GM12878 (cell line): ENCODE results near the gene GRK5. TPM values are rescaled to one million over a fixed set of nuclear protein-coding genes. Genes with fewer than 3 reads are reported as not detected.

Experiments used
- ATAC-seq: fragments of 200-7000 bp; cut with Tn5 transposase; 3 replicates; pipeline ENCODE4 v1.9.1; 2020; ENCODE audit warnings: mild to moderate bottlenecking, moderate library complexity
- BruUV-seq: library from RNA; stranded (reverse); fragments of 400-500 nt; replicated peaks from 2 replicates; lab custom pipeline; 2021; lab: Mats Ljungman, UMichigan
- CTCF ChIA-PET: fragments of 300-600 bp; sonication (Branson Sonifier 250); formaldehyde crosslinking; extraction: SDS; loops from one replicate; lab custom pipeline; 2021; ENCODE audit warnings: inconsistent platforms; lab: Yijun Ruan, JAX
- POLR2A ChIA-PET: fragments of 350-600 bp; formaldehyde crosslinking; extraction: SDS; loops from one replicate; lab custom pipeline; 2021; ENCODE audit warnings: inconsistent platforms; lab: Charles Lee
- RAD21 ChIA-PET: fragments of 300-600 bp; sonication (Branson Sonifier 250); formaldehyde crosslinking; loops from one replicate; lab custom pipeline; 2023; ENCODE audit warnings: antibody characterized with exemption; ENCODE audit not compliant: unreplicated experiment; lab: Charles Lee
- SMC1A ChIA-PET: fragments of 300-600 bp; sonication (Branson Sonifier 250); formaldehyde crosslinking; loops from one replicate; lab custom pipeline; 2023; ENCODE audit not compliant: unreplicated experiment, uncharacterized antibody; lab: Charles Lee
- DNase-seq: peaks from one replicate; pipeline ENCODE4 v3.0.0-alpha.2; 2011; ENCODE audit warnings: low read depth, low spot score
- FAIRE-seq: peaks from 3 replicates; lab custom pipeline; 2011; peaks lifted over from hg19 to GRCh38; lab: Jason Lieb, UNC
- H2AFZ ChIP-seq: 2 replicates; pipeline ENCODE4 v1.6.0; 2011; ENCODE audit warnings: low read depth, low read length, control low read depth; ENCODE audit not compliant: control insufficient read depth
- H3K27ac ChIP-seq: 2 replicates; pipeline ENCODE4 v1.5.1; 2011; ENCODE audit warnings: control low read depth; ENCODE audit not compliant: control insufficient read depth, insufficient read depth
- H3K27me3 ChIP-seq, 2 experiments: replicated peaks in 1 of 2; 2 replicates each; pipeline versions ENCODE4 v1.6.0 to v1.6.1; 2011; ENCODE audit warnings: low read length in 1 of 2; ENCODE audit not compliant: control insufficient read depth in 2 of 2, insufficient read depth in 2 of 2
- H3K36me3 ChIP-seq, 2 experiments: 2 replicates each; pipeline ENCODE4 v1.5.1; 2011; ENCODE audit warnings: low read length in 1 of 2; ENCODE audit not compliant: control insufficient read depth in 2 of 2, insufficient read depth in 2 of 2
- H3K4me1 ChIP-seq: 2 replicates; pipeline ENCODE4 v1.6.1; 2011; ENCODE audit warnings: mild to moderate bottlenecking, low read length, moderate library complexity, mixed read lengths; ENCODE audit not compliant: control insufficient read depth, insufficient read depth
- H3K4me2 ChIP-seq: 2 replicates; pipeline ENCODE4 v1.6.0; 2011; ENCODE audit warnings: control low read depth; ENCODE audit not compliant: control insufficient read depth, insufficient read depth
- H3K4me3 ChIP-seq: fragments of 200-600 bp; sonication (generic); 2 replicates; pipeline ENCODE4 v1.5.1; 2016
- H3K79me2 ChIP-seq: 2 replicates; pipeline ENCODE4 v1.6.0; 2011; ENCODE audit warnings: low read length; ENCODE audit not compliant: control insufficient read depth, insufficient read depth
- H3K9ac ChIP-seq: 2 replicates; pipeline ENCODE4 v1.8.0; 2011; ENCODE audit warnings: low read length, control low read depth, mixed read lengths; ENCODE audit not compliant: control insufficient read depth, insufficient read depth
- H3K9me3 ChIP-seq: replicated peaks from 3 replicates; pipeline ENCODE4 v1.5.1; 2011; ENCODE audit warnings: mild to moderate bottlenecking, low read length; ENCODE audit not compliant: control insufficient read depth, insufficient read depth
- H4K20me1 ChIP-seq: 2 replicates; pipeline ENCODE4 v1.6.0; 2011; ENCODE audit not compliant: control insufficient read depth, insufficient read depth
- E2F8 ChIP-seq: fragments of 450-650 bp; IDR thresholded peaks from 2 replicates; pipeline ENCODE4 v1.6.1; 2018; ENCODE audit warnings: mild to moderate bottlenecking, low read depth, moderate library complexity; ENCODE audit not compliant: partially characterized antibody
- KAT2A ChIP-seq: conservative IDR thresholded peaks from 2 replicates; pipeline ENCODE4 v1.6.1; 2011; ENCODE audit warnings: low read depth, low read length; ENCODE audit not compliant: control insufficient read depth
- PRDM15 ChIP-seq: fragments of 450-650 bp; formaldehyde crosslinking; IDR thresholded peaks from 2 replicates; pipeline ENCODE4 v1.4.0; 2020; ENCODE audit warnings: mild to moderate bottlenecking, moderate library complexity
- RAD21 ChIP-seq: IDR thresholded peaks from 2 replicates; pipeline ENCODE4 v1.6.1; 2011; ENCODE audit warnings: mild to moderate bottlenecking, low read depth, low read length, moderate library complexity; ENCODE audit not compliant: insufficient read depth
- RFX5 ChIP-seq: IDR thresholded peaks from 2 replicates; pipeline ENCODE4 v1.6.1; 2011; ENCODE audit warnings: low read depth, low read length, improper control_type of control experiment
- SMAD1 ChIP-seq: fragments of 450-650 bp; IDR thresholded peaks from 2 replicates; pipeline ENCODE4 v1.6.1; 2018; ENCODE audit warnings: mild to moderate bottlenecking, low read depth; ENCODE audit not compliant: partially characterized antibody
- ZBED1 ChIP-seq: IDR thresholded peaks from 2 replicates; pipeline ENCODE4 v1.6.1; 2016; ENCODE audit warnings: borderline replicate concordance
- ZNF217 ChIP-seq: fragments of 450-650 bp; IDR thresholded peaks from 2 replicates; pipeline ENCODE4 v1.6.1; 2017; ENCODE audit warnings: antibody characterized with exemption, mild to moderate bottlenecking
- ZNF384 ChIP-seq: IDR thresholded peaks from 2 replicates; pipeline ENCODE4 v1.6.1; 2012; ENCODE audit warnings: low read depth, mild to moderate bottlenecking, low read length, improper control_type of control experiment, borderline replicate concordance
- WGBS: methylation state at CpG from one replicate; pipeline ENCODE4 v1.1.6; 2016; ENCODE audit warnings: low lambda C conversion rate; ENCODE audit not compliant: insufficient replicate concordance, insufficient coverage; ENCODE audit errors: missing lambda C conversion rate; 5-methylcytosine and 5-hydroxymethylcytosine counted together
- in situ Hi-C: fragments of 300-500 bp; cut with MboI; formaldehyde crosslinking; loops from 9 replicates; pipeline ENCODE4 v1.14.3; 2018; ENCODE audit warnings: mixed read lengths
- intact Hi-C: fragments of 100-400 bp; cut with micrococcal nuclease; formaldehyde crosslinking; loops from one replicate; pipeline ENCODE4 v1.14.2; 2022; ENCODE audit not compliant: unreplicated experiment
- polyA plus RNA-seq, 11 experiments: library from polyadenylated mRNA; depleted of rRNA in 4 of 11; unstranded in 6 of 11; stranded (reverse) in 5 of 11; fragments of >200 nt; fragmentation: Nextera tagmentation in 4 of 11; fragmentation: Illumina TruSeq in 1 of 11; extraction: Ambion mirVana in 4 of 11; extraction: Trizol in 1 of 11; gene quantifications; 1 replicate in 1 of 11; 2 replicates in 10 of 11; pipeline versions ENCODE4 v1.2.1 to v1.2.3, GENCODE V29; 2011 to 2016; ENCODE audit warnings: inconsistent platforms in 2 of 11, missing spikeins in 2 of 11, low read depth in 1 of 11
- total RNA-seq, 4 experiments: library from RNA; depleted of rRNA in 3 of 4; stranded (reverse); fragments of >200 nt in 3 of 4; fragmentation: Illumina TruSeq in 1 of 4; extraction: Trizol in 1 of 4; gene quantifications; 2 replicates each; pipeline versions ENCODE4 v1.2.1 to v1.2.3, GENCODE V29; 2013 to 2021
- TF ChIP-seq, protein P1 (sequence below): fragments of 450-650 bp; IDR thresholded peaks from 2 replicates; pipeline ENCODE4 v1.6.1; 2017; ENCODE audit warnings: mild to moderate bottlenecking, moderate library complexity

Gene GRK5
- total and polyA plus RNA-seq, 10 of the 15 experiments (the other 5 are each of a cell fraction or from before 2014, with no cell fraction given) = 0.11 to 22.1 (median 10.0) TPM

DNA sequence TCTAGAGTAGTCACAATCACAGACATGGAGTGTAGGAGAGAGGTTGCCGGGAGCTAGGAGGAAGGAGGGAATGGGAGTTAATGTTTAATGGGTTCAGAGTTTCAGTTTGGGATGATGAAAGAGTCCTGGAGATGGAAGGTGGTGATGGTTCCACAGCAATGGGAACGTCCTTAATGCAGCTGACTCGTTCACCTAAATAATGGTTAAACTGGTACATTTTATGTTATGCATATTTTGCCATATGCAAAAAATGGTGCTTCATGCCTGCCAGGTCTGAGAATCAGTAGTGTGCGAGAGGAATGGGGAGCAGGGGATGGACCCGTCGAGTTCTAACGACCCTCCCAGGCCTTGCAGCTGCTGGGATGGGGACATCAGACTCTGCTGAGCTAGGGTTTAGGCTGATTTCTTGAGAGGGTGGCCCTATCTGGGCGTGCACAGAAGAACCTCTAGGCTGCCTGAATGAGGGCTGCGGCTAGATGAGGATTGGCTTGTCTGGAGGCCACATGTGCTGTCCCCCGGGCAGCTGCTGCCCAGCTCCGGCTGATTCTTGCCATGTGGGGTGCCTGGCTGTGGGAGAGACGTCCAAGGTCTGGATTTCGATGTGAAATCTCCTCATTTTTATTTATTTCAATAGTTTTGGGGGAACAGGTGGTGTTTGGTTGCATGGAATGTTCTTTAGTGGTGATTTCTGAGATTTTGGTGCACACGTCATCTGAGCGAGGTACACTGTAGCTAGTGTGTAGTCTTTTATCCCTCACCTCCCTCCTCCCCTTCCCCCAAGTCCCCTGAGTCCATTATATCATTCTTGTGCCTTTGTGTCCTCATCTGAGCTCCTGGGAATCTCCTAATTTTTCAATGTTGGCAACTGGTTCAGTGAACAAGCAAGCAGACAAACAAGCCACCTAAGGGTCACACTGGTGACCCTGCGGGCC, 116.0 kb downstream of the GRK5 start:
- Histone ChIP-seq H3K9me3 (no peaks in the 10 kb centered on the region), H3K4me2 (no peak overlapping the region), H3K79me2 (peaks cover 4% of the 10 kb centered on the region; the same call in 1 of the 2 replicates), H3K27me3 (no peaks in the 10 kb centered on the region), H3K27ac (no peak overlapping the region), H3K4me3 (no peak overlapping the region), H2AFZ (no peak overlapping the region), H3K36me3 (peaks cover 7 to 14% of the 10 kb centered on the region in 2 experiments; a peak in 3 of 4 replicates), H3K4me1 (peaks cover 4% of the 10 kb centered on the region), H3K9ac (no peak overlapping the region), H4K20me1 (peaks cover 3% of the 10 kb centered on the region; the same call in 1 of the 2 replicates)
- no peak for FAIRE-seq
- no peak for DNase-seq
- CTCF ChIA-PET = interaction anchor here (1.3 kb wide), 1 partner anchor 114 kb away, joined by 4 read pairs; no protein-coding TSS in a partner anchor
- SMC1A ChIA-PET = no interaction called here
- ATAC-seq = no peak
- intact Hi-C loops = no loop called here
- no TSS peak for BruUV-seq
- POLR2A ChIA-PET = interaction anchor here (0.6 kb wide), 1 partner anchor 138 kb away, joined by 3 read pairs; no protein-coding TSS in a partner anchor
- in situ Hi-C loops = no loop called here
- WGBS = 67% methylated on average over 16 of the region's 16 CpGs
- RAD21 ChIA-PET = no interaction called here
- TF ChIP-seq ZBED1 (no peak), E2F8 (no peak), KAT2A (no peak), ZNF217 (no peak), PRDM15 (CRISPR knock-in tag) (no peak), RAD21 (no peak), ZNF384 (no peak), SMAD1 (no peak), RFX5 (no peak)
- TF ChIP-seq, protein P1, sequence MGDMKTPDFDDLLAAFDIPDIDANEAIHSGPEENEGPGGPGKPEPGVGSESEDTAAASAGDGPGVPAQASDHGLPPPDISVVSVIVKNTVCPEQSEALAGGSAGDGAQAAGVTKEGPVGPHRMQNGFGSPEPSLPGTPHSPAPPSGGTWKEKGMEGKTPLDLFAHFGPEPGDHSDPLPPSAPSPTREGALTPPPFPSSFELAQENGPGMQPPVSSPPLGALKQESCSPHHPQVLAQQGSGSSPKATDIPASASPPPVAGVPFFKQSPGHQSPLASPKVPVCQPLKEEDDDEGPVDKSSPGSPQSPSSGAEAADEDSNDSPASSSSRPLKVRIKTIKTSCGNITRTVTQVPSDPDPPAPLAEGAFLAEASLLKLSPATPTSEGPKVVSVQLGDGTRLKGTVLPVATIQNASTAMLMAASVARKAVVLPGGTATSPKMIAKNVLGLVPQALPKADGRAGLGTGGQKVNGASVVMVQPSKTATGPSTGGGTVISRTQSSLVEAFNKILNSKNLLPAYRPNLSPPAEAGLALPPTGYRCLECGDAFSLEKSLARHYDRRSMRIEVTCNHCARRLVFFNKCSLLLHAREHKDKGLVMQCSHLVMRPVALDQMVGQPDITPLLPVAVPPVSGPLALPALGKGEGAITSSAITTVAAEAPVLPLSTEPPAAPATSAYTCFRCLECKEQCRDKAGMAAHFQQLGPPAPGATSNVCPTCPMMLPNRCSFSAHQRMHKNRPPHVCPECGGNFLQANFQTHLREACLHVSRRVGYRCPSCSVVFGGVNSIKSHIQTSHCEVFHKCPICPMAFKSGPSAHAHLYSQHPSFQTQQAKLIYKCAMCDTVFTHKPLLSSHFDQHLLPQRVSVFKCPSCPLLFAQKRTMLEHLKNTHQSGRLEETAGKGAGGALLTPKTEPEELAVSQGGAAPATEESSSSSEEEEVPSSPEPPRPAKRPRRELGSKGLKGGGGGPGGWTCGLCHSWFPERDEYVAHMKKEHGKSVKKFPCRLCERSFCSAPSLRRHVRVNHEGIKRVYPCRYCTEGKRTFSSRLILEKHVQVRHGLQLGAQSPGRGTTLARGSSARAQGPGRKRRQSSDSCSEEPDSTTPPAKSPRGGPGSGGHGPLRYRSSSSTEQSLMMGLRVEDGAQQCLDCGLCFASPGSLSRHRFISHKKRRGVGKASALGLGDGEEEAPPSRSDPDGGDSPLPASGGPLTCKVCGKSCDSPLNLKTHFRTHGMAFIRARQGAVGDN = no peak
